Measurements from ENCODE around the gene ITGAD. TPM values are rescaled to one million over a fixed set of nuclear protein-coding genes. Genes with fewer than 3 reads are reported as not detected.

The ITGAD gene
- total and polyA plus RNA-seq, 2 experiments from 2014 or later = not detected

- H3K27me3 Mint-ChIP-seq (ENCODE audit: insufficient read depth, low read depth, poor library complexity) = peaks cover 11% of the 10 kb centered on the region
- H3K4me1 Mint-ChIP-seq = no peaks in the 10 kb centered on the region; the same call in 1 of the 3 replicates
- H3K27ac Mint-ChIP-seq = no peak overlapping the region
- H3K9me3 Mint-ChIP-seq = peaks cover 2% of the 10 kb centered on the region; the same call in 1 of the 3 replicates
- no peak for ATAC-seq
- H3F3A ChIP-seq (replicated peaks; ENCODE audit: low read depth) = no peaks in the 10 kb centered on the region
- no peak overlapping the region for H3K4me2 ChIP-seq
- H3K27ac ChIP-seq (ENCODE audit: low read depth) = no peak overlapping the region
- H3K79me2 ChIP-seq (replicated peaks; ENCODE audit: insufficient read depth) = no peaks in the 10 kb centered on the region
- H4K20me1 ChIP-seq (replicated peaks; ENCODE audit: insufficient read depth) = no peaks in the 10 kb centered on the region
- H3K27me3 ChIP-seq (ENCODE audit: insufficient read depth) = no peaks in the 10 kb centered on the region
- no peak overlapping the region for H3K4me3 Mint-ChIP-seq
- H2AFZ ChIP-seq = no peak overlapping the region
- H3K36me3 Mint-ChIP-seq (ENCODE audit: low read depth) = no peaks in the 10 kb centered on the region; the same call in 2 of the 3 replicates
- H3K4me3 ChIP-seq = no peak overlapping the region
- H3K4me1 ChIP-seq (ENCODE audit: insufficient read depth) = no peaks in the 10 kb centered on the region
- no peaks in the 10 kb centered on the region for H3K9me2 ChIP-seq (ENCODE audit: insufficient read depth)
- no peak for DNase-seq (ENCODE audit: low spot score)
- TF ChIP-seq EZH2phosphoT487 (IDR thresholded peaks at IDR 0.05; ENCODE audit: unreplicated experiment) (no peak), ZNF331 (CRISPR knock-in tag; IDR thresholded peaks at IDR 0.05; ENCODE audit: low read depth) (no peak), POLR2AphosphoS5 (IDR thresholded peaks at IDR 0.05; ENCODE audit: low read depth) (no peak), REST (IDR thresholded peaks at IDR 0.05; ENCODE audit: unreplicated experiment) (no peak), EZH2 (IDR thresholded peaks at IDR 0.05; ENCODE audit: low read depth, unreplicated experiment) (no peak), CREB1 (CRISPR knock-in tag; IDR thresholded peaks at IDR 0.05; ENCODE audit: low read depth) (no peak), CTCF (conservative IDR thresholded peaks at IDR 0.05; ENCODE audit: low read depth in 2 of 2) (no peak), JUNB (IDR thresholded peaks at IDR 0.05; ENCODE audit: unreplicated experiment) (no peak), ZNF462 (CRISPR knock-in tag; IDR thresholded peaks at IDR 0.05) (no peak), NANOG (IDR thresholded peaks at IDR 0.05; ENCODE audit: borderline replicate concordance) (no peak), STAT1 (IDR thresholded peaks at IDR 0.05; ENCODE audit: unreplicated experiment) (no peak), ZNF114 (CRISPR knock-in tag; IDR thresholded peaks at IDR 0.05) (no peak), ETS1 (IDR thresholded peaks at IDR 0.05) (no peak)
- H3K36me3 ChIP-seq (ENCODE audit: insufficient read depth) = no peaks in the 10 kb centered on the region
Observed at GRCh38 chr16:31351246-31351941, 41.7 kb upstream of the ITGAD start.

Measured in GM23338 (cell line).